Astrocyte of the cerebellum (primary cell): Measurements from ENCODE around the gene KIF9.
A peak's percentile ranks its signal among the peaks of the same experiment; 100 is the strongest.
"Not testable (repeated sequence)": the region's sequence is repeated elsewhere in the genome, so short reads cannot be mapped to it uniquely, and the experiment has no call there.

ENCODE experiments used
- DNase-seq: peaks from one replicate; pipeline ENCODE4 v3.0.0-alpha.2; 2011; ENCODE audit warnings: low read depth
- H3K4me3 ChIP-seq: 2 replicates; pipeline ENCODE4 v1.5.1; 2011; ENCODE audit warnings: mild to moderate bottlenecking, low read depth, low read length, moderate library complexity
- in situ Hi-C: cut with HindIII; loops from 2 replicates; pipeline ENCODE4 v1.10.0; 2017; ENCODE audit warnings: low sequenced_read_pairs
- TF ChIP-seq, protein P1 (sequence below): IDR thresholded peaks from 2 replicates; pipeline ENCODE4 v1.5.1; 2012; ENCODE audit warnings: low read length, low read depth, moderate library complexity, mild to moderate bottlenecking; ENCODE audit errors: missing control alignments

Gene KIF9

DNA sequence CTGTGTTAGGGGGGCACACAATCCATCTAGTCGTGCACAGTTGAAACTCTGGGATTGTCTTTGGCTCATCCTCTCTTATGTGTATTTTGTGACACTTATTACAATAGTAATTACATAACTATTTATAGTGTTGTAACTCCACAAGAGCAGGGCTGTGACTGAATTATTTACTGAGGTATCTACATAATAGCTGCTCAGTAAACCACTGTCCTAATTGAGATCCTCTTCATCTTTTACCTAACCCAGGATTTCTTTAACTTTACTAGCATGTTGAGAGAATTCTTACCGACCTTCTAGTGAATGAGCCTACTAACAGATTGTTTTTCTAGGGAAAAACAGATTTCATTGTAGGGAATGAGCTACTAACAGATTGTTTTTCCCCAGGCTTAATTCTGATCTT, 11.2 kb upstream of the KIF9 start:
- TF ChIP-seq, protein P1, sequence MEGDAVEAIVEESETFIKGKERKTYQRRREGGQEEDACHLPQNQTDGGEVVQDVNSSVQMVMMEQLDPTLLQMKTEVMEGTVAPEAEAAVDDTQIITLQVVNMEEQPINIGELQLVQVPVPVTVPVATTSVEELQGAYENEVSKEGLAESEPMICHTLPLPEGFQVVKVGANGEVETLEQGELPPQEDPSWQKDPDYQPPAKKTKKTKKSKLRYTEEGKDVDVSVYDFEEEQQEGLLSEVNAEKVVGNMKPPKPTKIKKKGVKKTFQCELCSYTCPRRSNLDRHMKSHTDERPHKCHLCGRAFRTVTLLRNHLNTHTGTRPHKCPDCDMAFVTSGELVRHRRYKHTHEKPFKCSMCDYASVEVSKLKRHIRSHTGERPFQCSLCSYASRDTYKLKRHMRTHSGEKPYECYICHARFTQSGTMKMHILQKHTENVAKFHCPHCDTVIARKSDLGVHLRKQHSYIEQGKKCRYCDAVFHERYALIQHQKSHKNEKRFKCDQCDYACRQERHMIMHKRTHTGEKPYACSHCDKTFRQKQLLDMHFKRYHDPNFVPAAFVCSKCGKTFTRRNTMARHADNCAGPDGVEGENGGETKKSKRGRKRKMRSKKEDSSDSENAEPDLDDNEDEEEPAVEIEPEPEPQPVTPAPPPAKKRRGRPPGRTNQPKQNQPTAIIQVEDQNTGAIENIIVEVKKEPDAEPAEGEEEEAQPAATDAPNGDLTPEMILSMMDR, result no peak
- no peak for DNase-seq
- in situ Hi-C loops, result no loop called here
- no peak overlapping the region for H3K4me3 ChIP-seq

DNA sequence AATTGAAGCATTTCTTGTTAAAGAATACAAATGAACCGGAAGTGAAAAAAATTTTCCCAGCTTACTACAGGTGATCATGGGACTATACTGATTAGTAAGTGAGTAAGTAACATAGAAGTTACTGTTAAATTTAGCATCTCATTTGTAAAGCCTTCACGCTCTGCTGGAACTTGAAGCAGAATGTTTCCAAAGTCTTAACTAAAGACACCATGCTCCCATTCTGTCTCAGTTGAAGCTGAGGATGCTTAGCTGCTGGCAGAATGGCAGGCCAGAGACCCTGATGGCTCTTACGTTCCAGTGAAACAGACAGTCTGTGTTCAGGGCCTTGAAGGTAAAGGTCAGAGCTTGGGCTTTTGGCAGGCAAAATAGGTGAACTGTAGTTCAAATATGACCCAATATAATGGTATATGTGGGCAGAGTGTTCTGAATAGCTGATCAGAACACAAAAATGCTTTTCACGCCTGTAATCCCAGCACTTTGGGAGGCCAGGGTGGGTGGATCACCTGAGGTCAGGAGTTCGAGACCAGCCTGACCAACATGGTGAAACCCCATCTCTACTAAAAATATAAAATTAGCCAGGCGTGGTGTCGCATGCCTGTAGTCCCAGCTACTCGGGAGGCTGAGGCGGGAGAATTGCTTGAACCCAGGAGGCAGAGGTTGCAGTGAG, 9.3 kb upstream of the KIF9 start:
- DNase-seq, H3K4me3 ChIP-seq, in situ Hi-C loops: not testable (repeated sequence)

DNA sequence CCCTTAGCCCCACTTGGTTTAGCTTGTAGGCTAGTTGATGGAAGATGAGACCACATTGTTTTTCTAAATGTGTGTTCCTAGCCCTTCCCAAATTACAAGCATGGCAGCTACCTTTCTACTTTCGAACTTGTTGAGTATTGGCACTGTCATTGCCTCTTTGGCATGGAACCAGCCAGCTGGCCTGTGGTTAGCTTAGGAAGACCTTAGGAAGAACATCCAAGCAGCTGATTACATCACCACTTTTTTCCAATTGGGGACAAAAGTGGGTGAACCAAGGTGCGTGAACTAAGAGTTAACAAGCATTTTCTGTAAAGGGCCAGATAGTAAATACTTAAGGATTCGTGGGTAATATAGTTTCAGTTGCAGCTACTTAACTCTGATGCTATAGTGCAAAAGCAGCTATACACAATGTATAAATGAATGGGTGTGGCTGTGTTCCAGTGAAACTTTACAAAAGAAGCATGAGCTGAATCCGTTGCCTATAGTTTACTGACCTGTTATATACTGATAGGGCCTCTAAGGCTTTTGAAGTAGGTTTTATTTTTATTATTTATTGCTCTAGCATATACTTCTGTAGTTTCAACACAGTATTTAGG, 8.7 kb upstream of the KIF9 start:
- DNase-seq, result no peak
- TF ChIP-seq, protein P1, result no peak
- in situ Hi-C loops, result no loop called here
- no peak overlapping the region for H3K4me3 ChIP-seq

DNA sequence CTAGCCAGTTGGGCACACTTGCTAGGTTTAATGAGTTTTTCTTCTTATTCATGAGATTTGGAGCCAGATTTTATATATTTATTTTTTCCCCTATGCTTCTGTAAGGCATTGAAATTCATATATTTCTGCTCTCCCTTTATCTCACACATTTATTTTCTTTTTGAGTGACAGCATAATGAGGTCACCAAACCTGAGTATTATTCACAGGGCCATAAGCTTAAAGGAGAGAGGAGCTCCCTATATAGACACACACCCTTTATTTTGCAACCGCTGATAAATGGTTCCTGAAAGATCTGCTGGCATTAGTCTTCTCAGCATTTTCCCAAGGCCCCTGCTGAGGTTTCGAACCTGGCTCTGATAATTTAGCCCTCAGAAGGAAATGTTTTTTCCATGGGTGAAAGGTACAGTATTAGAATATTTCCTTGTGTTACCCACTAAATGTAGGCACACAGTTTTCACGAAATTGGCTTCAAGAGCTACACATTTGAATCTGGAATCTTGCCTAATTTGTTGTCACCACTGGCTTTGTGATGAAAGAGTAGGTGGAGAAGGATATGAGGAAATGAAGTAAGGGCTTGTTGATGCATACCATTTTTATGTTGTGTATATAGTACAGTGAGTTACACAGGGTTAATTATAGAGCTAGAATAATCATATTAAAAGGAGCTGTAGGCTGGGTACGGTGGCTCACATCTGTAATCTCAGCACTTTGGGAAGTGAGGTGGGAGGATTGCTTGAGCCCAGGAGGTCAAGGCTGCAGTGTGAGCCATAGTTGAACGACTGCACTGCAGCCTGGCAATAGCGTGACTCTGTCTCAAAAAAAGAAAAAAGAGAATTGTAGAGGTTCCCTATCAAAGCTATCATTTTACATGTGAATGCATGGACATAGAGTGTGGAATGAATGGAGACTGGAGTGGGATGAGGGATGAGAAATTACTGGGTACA, 6.6 kb upstream of the KIF9 start:
- H3K4me3 ChIP-seq, result no peak overlapping the region
- in situ Hi-C loops, result no loop called here
- DNase-seq, result no peak
- TF ChIP-seq, protein P1, result no peak

DNA sequence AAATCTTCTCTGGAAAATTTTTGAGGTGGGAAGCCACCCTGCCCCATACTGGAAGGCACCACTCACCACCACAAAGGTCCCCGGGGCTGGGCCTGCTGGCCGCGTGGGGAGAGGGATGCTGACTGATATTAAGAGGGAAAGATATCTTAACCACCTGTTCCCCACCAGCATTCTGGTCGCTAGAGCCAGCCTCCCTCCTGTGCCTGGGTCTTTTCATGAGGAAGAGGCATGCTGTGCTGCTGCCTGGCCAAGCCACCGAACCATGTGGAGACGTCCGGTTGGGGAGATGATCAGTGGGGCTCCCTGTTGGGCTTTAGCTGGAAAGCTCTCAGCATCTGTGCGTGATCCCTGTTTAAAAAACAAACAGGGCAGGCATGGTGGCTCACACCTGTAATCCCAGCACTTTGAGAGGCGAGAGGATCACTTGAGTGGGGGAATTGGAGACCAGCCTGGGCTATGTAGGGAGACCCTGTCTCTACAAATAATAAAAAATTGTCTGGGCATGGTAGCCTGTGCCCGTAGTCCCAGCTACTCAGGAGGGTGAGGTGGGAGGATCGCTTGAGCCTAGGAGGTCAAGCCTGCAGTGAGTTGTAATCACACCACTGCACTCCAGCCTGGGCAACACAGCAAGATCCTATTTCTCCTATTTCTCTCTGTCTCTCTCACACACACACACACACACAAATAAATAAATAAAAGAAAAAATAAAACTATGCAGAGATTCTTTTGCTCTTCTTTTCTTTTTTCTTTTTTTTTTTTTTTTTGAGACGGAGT, 1.2 kb upstream of the KIF9 start:
- peak; percentile 26 for DNase-seq
- H3K4me3 ChIP-seq, result peak overlapping the region; percentile 85
- TF ChIP-seq, protein P1, result no peak
- in situ Hi-C loops, result no loop called here

DNA sequence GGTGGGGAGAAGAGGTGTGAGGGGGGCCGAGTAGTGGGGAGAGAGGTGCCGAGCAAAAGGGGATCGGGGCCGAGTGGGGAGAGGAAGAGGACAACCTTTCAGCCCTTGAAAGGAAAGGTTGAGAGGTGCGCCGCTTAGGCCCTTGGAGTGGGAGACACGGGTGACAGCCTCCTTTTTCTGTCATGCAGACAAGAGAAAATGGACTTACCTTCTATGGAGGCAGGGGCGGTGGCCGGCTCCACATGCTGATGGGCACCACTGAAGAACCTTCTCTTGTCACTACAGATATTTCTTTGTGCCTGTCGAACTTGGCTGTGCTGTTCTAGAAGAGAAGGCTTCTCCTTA, 566 bp upstream of the KIF9 start:
- no peak for DNase-seq
- TF ChIP-seq, protein P1, result no peak
- in situ Hi-C loops, result no loop called here
- H3K4me3 ChIP-seq, result peak overlapping the region; percentile 85
